NCI-H1694 treated with DMSO at 0.1 percent for 48 hours (cell line): ENCODE data around the gene DRD4.
"Not testable (repeated sequence)": the region's sequence is repeated elsewhere in the genome, so short reads cannot be mapped to it uniquely, and the experiment has no call there.

Experiments used
- DNase-seq: peaks from one replicate; lab custom pipeline; 2025; lab: John Stamatoyannopoulos, UW

Gene DRD4

GRCh38 chr11:645536-645935, 8.5 kb downstream of the DRD4 start:
- DNase-seq: no peak

GRCh38 chr11:646214-646613, 9.1 kb downstream of the DRD4 start:
- DNase-seq: no peak

- not testable (repeated sequence) for DNase-seq
Measured at GRCh38 chr11:647672-648158, 10.6 kb downstream of the DRD4 start.

- no peak for DNase-seq
Measured at GRCh38 chr11:650482-650881, 13.4 kb downstream of the DRD4 start.

- not testable (repeated sequence) for DNase-seq
Measured at GRCh38 chr11:653136-653535, 16.1 kb downstream of the DRD4 start.

GRCh38 chr11:653837-654236, 16.8 kb downstream of the DRD4 start:
- no peak for DNase-seq

GRCh38 chr11:654444-654843, 17.4 kb downstream of the DRD4 start:
- DNase-seq: not testable (repeated sequence)

GRCh38 chr11:655036-655726, 18.1 kb downstream of the DRD4 start:
- no peak for DNase-seq

- DNase-seq: no peak
Measured at GRCh38 chr11:656426-656825, 19.4 kb downstream of the DRD4 start.

- no peak for DNase-seq
Measured at GRCh38 chr11:656866-657265, 19.8 kb downstream of the DRD4 start.

- no peak for DNase-seq
Measured at GRCh38 chr11:657691-658126, 20.6 kb downstream of the DRD4 start.

GRCh38 chr11:659532-660085, 22.5 kb downstream of the DRD4 start:
- DNase-seq: no peak

GRCh38 chr11:660281-660680, 23.2 kb downstream of the DRD4 start:
- no peak for DNase-seq

- peak; percentile 8 for DNase-seq
Measured at GRCh38 chr11:660681-661444, 23.8 kb downstream of the DRD4 start.

- no peak for DNase-seq
Measured at GRCh38 chr11:662689-663274, 25.7 kb downstream of the DRD4 start.

GRCh38 chr11:665062-665703, 28.1 kb downstream of the DRD4 start:
- peak; percentile 14 for DNase-seq

GRCh38 chr11:665704-666281, 28.7 kb downstream of the DRD4 start:
- no peak for DNase-seq

- DNase-seq: no peak
Measured at GRCh38 chr11:673866-674265, 36.8 kb downstream of the DRD4 start.

- no peak for DNase-seq
Measured at GRCh38 chr11:674406-674805, 37.3 kb downstream of the DRD4 start.

- DNase-seq: no peak
Measured at GRCh38 chr11:678297-678696, 41.2 kb downstream of the DRD4 start.

GRCh38 chr11:679271-680207, 42.5 kb downstream of the DRD4 start:
- no peak for DNase-seq
